Hematopoietic multipotent progenitor cell treated with erythropoietin and hydrocortisone succinate and interleukin-3 and kit ligand, for 6 days (in vitro differentiated cells): ENCODE measurements around the gene LLGL2.
"Not testable (repeated sequence)": the region's sequence is repeated elsewhere in the genome, so short reads cannot be mapped to it uniquely, and the experiment has no call there.

ENCODE experiments used
- DNase-seq: peaks from one replicate; pipeline ENCODE4 v3.0.0-alpha.2; 2015

The LLGL2 gene

GRCh38 chr17:75572713-75573539 is 47.4 kb downstream of the LLGL2 start:
- DNase-seq, result no peak

DNA sequence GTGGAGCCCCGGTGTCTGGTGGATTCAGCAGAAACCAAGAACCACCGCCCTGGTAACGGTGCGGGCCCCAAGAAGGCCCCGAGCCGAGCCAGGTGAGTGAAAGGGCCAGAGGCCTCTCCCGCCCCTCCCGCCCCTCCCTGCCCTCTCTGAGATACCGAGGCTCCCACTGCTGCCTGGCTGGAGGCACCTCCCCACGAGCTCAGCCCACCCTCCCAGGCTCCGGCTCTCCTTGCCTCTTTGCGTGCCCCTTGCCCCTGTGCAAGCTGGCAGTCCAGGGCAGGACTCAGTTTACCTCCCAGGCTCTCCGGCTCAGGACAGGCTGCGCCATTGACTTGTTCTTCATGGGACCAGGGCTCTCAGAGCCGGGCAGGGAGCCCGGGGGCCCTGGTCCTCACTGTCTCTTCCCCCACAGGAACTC is 48.1 kb downstream of the LLGL2 start:
- DNase-seq, result no peak

- DNase-seq, result no peak
These were observed 48.5 kb downstream of the LLGL2 start for GRCh38 chr17:75573994-75574393.

- DNase-seq, result no peak
These were observed 49.0 kb downstream of the LLGL2 start for GRCh38 chr17:75574404-75575036.

DNA sequence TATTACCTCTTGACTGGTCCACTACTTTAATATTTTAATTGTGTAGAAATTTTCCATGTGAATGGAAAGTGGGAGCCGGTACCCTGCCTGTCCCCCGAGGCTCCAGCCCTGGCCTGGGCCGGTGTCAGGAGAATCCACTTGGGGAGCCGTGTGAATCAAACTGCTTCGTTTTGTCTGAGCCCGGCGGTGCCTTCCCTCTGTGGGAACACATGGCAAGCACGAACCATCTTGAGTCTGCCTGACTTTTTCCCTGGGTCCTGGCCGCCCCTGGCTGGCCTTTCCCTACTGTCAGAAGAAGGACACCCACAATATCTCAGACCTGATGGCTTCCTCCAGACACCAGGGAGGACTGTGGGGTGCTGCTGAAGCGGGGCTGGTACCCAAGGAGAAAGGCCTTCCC is 49.7 kb downstream of the LLGL2 start:
- DNase-seq, result no peak

DNA sequence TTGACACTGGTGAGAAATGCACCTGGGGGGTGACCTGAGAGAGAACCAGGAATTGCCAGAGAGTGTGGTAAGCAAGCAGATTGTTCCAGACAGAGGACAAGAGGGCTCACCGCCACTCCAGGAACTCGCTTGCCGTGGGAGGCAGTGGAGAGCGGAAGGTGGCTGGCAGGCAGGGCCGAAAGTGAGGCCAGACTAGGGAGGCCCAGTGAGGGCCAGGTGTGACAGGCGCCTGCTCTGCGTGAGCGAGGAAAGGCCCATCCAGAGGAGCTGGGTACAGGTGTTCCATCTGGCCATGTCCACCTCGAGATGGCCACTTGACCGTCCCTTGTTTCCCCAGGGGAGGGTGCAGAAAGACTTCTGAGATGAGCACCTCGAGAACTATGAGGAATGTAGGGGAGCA is 50.2 kb downstream of the LLGL2 start:
- no peak for DNase-seq

DNA sequence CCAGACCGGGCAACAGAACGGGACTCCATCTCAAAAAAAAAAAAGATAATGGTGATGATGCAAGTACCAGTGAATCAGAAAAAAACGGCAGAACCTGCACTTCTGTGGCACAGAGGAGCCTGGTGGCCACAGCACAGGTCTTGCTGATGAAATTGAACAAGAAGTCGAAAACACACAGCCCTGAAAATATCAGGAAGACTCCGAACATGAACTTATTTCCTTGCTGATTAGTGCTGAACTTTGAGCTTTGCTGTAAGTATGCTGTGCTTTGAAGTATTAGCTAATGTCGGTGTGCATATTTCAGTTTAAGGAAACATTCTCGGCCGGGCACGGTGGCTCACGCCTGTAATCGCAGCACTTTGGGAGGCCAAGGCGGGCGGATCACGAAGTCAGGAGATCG is 51.2 kb downstream of the LLGL2 start:
- DNase-seq, result no peak

DNA sequence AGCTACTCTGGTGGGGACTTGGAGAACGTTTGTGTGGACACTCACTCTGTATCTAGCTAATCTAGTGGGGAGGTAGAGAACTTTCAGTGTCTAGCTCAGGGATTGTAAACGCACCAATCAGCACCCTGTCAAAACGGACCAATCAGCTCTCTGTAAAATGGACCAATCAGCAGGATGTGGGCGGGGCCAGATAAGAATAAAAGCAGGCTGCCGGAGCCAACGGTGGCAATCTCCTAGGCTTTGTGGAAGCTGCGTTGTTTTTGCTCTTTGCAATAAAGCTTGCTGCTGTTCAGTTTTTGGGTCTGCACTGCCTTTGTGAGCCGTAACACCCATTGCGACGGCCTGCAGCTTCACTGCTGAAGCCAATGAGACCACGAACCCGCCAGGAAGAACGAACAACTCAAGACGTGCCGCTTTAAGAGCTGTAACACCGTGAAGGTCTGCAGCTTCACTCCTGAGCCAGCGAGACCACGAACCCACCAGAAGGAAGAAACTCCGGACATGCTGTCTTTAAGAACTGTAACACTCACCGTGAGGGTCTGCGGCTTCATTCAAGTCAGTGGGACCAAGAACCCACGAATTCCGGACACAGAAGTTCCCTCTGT is 55.7 kb downstream of the LLGL2 start:
- peak; percentile 49 for DNase-seq

DNA sequence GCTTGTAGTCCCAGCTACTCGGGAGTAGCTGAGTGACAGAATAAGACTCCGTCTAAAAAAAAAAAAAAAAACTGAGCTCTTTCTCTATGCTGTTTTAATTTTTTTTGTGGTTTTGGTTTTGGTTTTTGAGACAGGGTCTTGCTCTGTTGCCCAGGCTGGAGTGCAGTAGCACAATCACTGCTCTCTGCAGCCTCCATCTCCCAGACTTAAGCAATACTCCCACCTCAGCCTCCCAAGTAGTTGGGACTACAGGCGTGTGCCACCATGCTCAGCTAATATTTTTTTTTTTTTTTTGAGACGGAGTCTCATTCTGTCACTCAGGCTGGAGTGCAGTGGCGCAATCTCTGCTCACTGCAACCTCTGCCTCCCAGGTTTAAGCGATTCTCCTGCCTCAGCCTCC is 57.7 kb downstream of the LLGL2 start:
- DNase-seq, result not testable (repeated sequence)

GRCh38 chr17:75584849-75585175 is 59.3 kb downstream of the LLGL2 start:
- DNase-seq, result no peak

DNA sequence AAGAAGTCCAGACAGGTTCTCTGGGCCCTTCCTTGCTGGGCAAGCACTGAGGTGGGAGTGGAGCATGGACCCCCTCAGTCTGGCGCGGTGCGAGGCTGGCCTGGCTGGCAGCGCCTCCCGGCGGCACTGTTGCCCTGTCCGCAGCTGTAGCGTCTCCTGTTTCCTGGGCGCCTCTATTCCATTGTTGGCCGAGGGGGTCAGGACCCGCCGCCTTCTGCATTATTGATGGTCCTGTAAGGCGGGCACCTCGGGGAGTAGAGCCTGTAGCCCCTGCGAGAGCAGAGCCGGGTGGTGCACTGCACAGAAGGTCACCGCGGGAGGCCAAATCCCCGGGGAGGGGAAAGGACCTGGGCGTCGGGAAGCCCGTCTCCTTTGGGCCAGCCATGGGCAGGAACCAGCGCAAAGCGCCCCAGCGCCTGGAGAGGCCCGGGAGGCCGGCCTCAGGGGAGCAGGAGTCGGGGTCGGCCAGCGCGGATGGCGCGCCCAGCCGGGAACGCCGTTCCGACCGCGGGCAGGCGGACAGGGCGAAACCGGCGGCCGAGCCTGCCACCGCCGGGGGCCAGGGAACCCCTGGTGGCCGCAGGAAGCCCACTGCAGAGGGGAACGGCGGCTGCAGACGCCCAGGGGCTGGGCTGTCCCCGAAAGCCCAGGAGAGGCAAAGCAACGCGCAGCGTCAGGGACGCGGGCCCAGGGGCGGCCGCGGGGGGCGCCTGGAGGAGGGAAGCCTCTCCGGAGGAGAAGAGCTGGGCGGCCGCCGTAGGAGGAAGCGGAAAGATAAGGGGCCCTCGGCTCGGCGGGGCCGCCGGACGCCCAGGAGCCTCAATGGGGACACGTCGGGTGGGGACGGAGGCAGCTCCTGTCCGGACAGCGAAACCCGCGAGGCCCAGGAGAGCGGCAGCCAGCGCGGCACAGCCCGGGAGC is 62.4 kb downstream of the LLGL2 start, which contains the start of gene MYO15B:
MYO15B (plus strand) TSS at position 126 of the 921 bp plus-strand sequence; CDS start at position 384, 258 bp downstream.
- peak; percentile 86 for DNase-seq

- DNase-seq, result no peak
These were observed 63.1 kb downstream of the LLGL2 start for GRCh38 chr17:75588596-75589011.

- DNase-seq, result peak; percentile 97
These were observed 63.8 kb downstream of the LLGL2 start for GRCh38 chr17:75589012-75589918.

GRCh38 chr17:75589919-75590303 is 64.4 kb downstream of the LLGL2 start:
- DNase-seq, result no peak

GRCh38 chr17:75590314-75590761 is 64.8 kb downstream of the LLGL2 start:
- DNase-seq, result no peak

DNA sequence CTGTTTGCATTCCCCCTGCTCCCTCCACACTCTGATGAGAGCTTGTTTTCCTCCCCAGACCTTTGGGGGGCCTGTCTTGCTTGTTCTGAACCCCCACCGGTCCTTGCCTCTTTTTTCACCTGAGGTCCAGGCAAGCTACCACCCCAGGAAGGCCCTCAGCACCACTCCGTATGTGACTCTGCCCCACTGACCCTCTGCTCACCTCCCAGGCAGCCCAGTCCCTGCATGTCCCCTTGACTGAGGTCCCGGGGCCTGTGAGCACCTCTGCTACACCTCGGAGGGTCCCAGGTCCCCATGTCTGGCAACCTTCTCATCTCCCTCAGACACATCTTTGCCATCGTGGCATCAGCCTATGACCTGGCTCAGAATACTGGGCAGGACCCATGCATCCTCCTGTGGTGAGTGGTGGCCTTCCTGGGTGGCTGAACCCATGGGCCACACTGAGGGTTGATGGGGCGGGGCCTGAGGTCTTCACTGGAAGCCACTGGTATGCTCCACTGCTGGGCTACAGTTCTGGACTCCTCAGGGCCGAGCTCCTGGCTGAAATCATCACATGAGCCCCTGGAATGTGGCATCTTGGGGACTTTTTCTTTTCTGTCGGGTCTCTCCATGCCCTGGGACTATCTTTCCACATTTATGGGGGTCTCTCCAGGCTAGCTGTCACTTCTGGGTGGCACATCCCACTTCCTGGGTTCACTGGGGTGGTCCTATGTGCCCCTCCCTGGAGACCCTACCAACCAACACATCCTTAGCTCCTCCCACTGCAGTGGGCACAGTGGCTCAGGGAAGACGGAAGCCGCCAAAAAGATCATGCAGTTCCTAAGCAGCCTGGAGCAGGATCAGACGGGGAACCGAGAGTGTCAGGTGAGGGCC is 65.6 kb downstream of the LLGL2 start:
- DNase-seq, result no peak

DNA sequence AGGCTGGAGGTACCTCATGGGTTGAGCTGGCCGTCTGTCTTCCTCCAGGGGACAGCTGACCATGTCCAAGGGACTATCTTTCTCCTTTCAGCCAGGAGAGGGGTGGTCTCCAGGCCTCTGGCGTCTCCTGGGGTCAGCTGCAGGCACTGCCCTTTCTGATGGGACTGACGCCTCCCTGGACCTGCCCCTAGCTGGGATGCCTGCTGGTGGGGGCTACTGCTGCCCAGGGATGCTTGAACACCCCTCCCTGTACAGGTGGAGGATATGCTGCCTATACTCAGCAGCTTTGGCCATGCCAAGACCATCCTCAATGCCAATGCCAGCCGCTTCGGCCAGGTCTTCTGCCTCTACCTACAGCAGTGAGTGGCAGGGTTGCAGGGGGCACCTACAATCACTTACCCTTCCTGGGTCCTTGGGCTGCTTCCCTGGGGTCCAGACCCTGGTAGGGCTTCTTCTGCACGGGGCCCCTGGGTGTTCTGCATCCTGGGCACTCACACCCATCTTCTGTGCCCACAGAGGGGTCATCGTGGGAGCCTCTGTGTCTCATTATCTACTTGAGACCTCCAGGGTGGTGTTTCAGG is 66.3 kb downstream of the LLGL2 start:
- no peak for DNase-seq

DNA sequence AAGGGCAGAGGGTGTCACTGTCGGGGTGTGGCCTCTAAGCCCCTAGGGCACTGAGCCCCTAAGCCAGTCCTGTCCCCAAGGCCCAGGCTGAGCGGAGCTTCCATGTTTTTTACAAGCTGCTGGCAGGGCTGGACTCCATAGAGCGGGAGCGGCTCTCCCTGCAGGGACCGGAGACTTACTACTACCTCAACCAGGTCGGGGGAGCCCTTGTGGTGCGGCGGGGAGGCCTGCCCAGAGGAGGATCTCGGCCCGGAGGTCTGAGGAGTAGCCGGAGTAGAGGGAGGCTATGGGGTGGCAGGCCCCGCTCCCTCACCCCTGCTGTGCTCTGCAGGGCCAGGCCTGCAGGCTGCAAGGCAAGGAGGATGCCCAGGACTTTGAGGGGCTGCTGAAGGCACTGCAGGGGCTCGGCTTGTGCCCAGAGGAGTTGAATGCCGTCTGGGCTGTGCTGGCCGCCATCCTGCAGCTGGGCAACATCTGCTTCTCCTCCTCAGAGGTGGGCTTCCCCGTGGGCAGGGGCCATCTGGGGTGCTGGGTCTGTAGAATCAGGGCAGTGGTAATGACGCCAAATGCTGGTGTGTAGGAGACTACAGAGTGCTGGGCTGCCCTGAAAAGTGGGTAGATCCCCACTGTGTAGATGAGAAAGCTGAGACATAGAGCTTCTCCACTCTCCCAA is 67.0 kb downstream of the LLGL2 start:
- DNase-seq, result no peak

GRCh38 chr17:75593430-75593829 is 67.9 kb downstream of the LLGL2 start:
- not testable (repeated sequence) for DNase-seq
